Measurements from ENCODE around the gene DHRS4.
"Not testable (repeated sequence)": the region's sequence is repeated elsewhere in the genome, so short reads cannot be mapped to it uniquely, and the experiment has no call there.

Gene DHRS4

DNA sequence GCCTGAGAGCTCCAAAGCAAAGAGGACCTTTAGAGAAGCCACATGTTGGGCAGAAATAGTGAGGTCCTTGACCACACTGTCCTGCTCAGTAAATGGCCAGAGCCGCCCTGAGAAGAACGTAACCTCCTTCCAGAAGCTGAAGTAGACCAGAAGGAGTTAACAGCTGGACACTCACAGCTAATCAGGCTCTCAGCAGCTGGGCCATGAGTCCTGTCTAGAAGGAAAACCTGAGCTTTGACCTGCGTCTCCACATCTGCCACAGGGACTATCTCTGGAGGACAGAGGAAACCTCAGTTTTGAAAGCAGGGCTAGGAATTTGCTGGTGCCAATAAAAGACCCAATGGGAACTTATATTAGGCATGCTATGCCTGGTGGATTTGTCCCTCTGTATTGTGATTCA is 12.3 kb upstream of the DHRS4 start:
- no peak for DNase-seq (ENCODE audit: low read depth)

DNA sequence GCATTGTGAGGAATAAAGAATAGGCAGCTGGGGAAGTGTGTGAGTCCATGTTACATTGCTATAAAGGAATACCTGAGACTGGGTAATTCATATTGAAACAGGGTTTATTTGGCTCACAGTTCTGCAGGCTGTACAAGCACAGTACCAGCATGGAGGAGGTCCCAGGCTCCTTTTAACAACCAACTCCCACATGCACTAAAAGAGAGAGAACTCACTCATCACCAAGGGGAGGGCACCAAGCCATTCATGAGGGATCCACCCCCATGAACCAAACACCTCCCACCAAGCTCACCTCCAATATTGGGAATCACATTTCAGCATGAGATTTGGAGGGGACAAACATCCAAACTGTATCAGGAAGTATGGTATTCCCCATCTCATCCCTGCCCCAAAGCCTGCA is 11.9 kb upstream of the DHRS4 start:
- no peak for DNase-seq (ENCODE audit: low read depth)

DNA sequence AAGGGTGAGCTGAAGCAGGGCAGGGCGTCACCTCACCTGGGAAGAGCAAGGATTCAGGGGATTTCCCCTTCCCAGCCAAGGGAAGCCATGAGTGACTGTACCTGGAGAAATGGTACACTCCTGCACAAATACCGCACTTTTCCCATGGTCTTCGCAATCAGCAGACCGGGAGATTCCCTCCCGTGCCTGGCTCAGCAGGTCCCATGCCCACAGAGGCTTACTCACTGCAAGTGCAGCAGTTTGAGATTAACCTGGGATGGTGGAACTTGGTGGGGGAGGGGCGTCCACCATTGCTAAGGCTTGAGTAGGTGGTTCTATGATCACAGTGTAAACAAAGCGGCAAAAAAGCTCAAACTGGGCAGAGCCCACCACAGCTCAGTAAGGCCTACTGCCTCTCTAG is 11.0 kb upstream of the DHRS4 start:
- DNase-seq (ENCODE audit: low read depth), result no peak

DNA sequence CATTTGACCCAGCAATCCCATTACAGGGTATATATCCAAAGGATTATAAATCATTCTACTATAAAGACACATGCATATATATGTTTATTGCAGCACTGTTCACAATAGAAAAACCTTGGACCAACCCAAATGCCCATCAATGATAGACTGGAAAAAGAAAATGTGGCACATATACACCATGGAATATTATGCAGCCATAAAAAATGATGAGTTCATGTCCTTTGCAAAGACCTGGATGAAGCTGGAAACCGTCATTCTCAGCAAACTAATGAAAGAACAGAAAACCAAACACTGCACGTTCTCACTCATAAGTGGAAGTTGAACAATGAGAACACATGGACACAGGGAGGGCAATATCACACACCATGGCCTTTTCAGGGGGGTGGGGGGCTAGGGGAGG is 4.5 kb upstream of the DHRS4 start:
- DNase-seq (ENCODE audit: low read depth), result not testable (repeated sequence)

DNA sequence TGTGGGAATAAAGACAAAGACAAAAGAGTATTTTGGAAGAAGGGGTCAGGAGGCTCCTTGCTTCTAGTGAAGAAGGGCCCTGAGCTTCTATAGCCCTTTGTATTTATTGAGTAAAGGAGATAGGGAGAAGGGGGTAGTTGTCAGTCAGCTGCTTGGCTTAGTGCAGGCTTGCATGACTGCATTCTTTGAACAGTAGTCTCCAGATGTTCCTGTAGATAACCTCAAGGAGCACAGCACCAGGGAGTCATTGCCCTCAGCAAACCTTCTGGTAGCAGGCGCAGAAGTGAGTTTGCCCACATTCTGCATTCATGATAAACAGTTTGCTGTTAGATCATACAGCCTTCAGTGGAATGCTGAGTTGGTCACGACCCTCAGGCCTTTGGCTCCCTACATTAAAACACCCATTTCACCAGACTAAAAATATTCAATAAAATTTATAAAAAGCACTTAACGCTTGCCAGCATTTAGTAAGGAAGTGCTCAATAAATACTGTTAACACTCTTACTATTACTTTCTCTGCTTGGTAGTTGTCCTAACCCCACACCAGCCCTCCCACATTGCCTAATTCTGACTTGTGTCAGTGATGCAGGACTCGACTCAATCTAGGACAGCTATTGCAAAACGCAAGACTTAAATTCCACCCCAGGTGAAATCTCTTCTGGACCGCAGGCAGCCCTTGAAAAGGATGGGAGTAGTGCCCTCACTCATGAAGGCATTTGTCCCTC is 3.0 kb upstream of the DHRS4 start:
- DNase-seq (ENCODE audit: low read depth), result no peak

DNA sequence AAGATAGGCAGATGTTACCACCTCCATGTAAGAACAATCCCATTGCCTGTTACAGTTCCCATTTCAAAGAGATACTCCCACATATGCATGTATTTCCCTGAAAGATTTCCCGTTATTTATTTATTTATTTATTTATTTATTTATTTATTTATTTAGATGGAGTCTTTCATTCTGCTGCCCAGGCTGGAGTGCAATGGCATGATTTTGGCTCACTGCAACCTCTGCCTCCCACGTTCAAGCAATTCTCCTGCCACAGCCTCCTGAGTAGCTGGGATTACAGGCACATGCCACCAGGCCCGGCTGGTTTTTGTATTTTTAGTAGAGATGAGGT is 2.5 kb upstream of the DHRS4 start:
- DNase-seq (ENCODE audit: low read depth), result not testable (repeated sequence)

DNA sequence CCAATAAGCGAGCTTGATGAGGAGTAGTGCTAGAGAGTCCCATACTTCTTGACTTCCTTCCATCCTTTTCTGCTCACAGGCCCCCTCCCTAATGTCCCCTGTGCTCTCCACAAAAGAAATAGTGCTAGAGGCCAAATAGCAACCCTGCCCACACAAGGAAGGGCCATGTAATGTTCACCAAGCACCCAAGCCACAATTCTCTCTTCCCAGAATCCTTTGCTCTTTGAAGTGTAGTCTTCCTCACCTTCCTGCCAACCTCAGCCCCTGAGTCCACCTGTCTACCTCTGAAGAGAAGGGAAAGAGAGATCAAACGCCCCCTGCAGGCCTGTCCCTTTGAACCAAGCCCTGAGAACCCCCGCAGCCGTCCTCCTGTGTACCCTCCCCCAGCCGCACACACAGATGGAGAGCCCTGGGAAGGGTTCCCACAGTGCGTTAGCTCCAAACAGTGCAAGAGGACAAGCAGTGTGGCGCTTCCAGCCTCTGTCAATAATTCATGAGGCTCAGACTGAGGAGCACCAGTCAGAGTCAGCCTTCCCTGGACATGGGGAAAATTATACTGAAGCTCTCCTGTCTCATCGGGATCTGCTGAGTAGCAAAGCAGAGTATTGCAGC is 1.9 kb upstream of the DHRS4 start:
- DNase-seq (ENCODE audit: low read depth), result no peak

DNA sequence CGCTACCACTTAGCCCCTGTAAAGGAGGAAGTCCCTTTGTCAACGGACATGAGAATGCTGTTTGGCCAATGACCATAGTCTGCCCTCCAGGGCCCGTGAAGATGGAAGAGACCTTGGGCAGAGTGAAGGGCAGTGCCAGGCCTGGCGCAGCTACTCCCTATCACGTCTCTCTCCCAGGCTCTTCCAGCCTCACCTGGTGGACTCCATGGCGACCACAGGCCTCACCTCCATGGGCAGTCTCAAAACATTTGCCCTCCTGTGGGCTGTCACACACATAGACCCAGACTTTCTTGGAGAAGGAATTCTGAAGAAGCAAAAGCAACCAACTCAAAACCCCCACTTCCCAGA is 480 bp upstream of the DHRS4 start:
- not testable (repeated sequence) for DNase-seq (ENCODE audit: low read depth)

DNA sequence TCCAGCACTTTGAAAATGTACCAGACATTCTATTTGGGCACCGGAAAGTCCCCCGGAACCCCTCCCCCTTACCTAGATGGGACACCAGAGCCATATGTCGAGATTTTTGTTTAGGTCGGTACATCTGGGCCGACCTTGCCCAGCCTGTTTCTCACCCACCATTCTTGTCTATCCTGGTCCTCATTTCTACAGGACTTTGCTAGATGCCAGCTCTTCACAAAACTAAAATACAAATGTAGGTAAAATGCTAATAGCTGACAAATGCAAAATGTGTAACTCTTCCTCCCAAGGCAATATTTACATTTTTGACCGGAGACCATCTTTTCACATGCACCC is 677 bp downstream of the DHRS4 start:
- DNase-seq (ENCODE audit: low read depth), result not testable (repeated sequence)

DNA sequence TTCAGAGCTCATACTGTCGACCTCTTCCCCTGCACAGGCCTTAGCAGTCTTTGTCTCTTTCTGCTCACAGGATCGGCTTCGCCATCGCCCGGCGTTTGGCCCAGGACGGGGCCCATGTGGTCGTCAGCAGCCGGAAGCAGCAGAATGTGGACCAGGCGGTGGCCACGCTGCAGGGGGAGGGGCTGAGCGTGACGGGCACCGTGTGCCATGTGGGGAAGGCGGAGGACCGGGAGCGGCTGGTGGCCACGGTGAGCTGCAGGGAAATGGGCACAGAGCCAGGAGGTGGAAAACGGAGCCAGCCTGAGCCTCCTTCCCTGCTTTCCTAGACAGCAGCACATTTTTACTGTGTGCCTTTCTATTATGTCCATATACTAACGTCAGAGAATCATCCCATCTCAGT is 1.4 kb downstream of the DHRS4 start:
- not testable (repeated sequence) for DNase-seq (ENCODE audit: low read depth)

DNA sequence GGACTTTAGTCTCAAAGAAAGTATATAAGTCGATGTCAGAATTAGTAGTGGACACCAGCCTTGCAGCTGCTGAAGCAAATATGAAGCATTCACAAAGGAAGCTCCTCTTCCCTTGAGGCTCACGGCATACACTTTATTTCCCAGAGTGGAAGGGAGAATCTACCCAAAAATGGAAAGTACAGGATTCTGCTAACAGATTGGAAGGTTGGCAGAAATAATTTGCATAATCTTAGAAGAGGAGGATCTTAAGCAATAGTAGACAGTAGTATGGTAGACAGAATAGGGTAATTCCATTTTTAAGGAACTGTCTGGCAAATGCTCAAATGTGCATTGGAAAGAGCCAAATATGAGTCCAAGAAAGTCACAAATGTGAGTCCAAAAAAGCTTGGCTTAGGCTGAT is 2.2 kb downstream of the DHRS4 start:
- not testable (repeated sequence) for DNase-seq (ENCODE audit: low read depth)

DNA sequence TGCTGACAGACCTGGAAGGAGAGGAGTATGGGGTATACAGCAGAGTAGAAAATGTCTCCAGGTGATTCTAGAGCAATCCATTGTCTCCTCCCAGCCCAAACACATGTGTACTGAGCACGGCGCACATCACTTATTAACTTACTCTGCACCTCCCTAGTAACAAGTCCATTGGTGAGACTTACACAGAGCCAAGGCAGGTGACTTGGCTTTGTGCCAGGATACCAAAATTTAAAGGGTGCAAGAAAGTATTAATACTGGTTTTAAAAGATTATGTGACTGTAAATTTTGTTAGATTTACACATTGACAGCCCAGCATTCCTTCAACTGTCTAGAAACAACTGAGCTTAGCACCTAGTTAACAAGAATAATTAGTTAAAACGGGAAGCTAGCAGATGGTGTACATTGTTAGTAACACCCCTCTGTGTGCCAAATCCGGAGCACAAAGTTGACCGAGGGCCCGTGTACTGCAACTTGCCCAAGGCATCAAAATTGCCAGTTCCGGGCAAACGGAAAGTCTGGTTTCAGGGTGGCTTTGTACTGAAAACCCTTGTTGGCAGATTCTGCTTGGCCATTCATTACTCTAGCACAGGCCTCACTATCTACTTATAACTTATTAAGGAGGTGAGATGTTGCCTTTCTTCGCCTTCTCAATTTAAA is 4.5 kb downstream of the DHRS4 start:
- DNase-seq (ENCODE audit: low read depth), result not testable (repeated sequence)

DNA sequence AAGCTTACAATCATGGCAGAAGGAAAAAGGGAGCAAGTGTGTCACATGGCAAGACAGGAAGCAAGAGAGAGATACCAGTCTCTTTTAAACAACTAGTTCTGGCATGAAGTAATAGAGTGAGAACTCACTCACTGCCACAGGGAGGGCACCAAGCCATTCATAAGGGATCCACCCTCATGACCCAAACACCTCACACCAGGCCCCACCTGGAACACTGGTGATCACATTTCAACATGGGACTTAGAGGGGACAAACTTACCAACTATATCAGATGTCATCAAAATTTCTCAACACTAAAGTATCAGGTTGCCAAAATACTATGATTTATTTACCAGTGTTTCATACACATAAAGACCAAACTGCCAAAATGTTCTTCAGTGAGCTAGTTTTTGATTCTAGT is 7.3 kb downstream of the DHRS4 start:
- DNase-seq (ENCODE audit: low read depth), result not testable (repeated sequence)

DNA sequence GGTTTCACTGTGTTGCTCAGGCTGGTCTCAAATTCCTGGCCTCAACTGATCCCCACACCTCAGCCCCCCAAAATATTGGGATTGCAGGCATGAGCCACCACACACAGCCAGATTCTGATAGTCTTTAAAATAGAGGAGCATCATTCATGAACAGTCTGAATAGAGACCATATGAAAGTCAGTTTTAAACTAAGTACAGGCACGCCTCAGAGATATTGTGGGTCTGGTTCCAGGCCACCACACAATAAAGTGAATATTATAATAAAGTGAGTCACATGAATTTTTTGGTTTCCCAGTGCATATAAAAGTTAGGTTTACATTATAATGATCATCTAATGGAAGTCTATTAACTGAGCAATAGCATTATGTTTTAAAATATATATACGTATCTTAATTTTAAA is 8.1 kb downstream of the DHRS4 start:
- DNase-seq (ENCODE audit: low read depth), result not testable (repeated sequence)

DNA sequence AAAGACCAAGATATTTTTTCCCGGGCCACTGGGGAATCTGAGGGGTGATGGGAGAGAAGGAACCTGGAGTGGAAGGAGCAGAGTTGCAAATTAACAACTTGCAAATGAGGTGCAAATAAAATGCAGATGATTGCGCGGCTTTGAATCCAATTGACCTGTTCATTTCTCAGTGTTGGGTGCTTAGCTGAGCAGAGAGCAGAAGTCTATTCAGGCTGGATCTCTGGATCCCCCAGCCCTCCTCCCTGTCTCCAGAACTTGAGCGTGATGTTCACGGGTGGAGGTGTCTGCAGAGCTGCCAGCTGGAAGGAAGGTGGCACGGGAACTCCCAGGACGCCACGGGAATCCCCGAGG is 15.5 kb downstream of the DHRS4 start:
- DNase-seq (ENCODE audit: low read depth), result not testable (repeated sequence)

DNA sequence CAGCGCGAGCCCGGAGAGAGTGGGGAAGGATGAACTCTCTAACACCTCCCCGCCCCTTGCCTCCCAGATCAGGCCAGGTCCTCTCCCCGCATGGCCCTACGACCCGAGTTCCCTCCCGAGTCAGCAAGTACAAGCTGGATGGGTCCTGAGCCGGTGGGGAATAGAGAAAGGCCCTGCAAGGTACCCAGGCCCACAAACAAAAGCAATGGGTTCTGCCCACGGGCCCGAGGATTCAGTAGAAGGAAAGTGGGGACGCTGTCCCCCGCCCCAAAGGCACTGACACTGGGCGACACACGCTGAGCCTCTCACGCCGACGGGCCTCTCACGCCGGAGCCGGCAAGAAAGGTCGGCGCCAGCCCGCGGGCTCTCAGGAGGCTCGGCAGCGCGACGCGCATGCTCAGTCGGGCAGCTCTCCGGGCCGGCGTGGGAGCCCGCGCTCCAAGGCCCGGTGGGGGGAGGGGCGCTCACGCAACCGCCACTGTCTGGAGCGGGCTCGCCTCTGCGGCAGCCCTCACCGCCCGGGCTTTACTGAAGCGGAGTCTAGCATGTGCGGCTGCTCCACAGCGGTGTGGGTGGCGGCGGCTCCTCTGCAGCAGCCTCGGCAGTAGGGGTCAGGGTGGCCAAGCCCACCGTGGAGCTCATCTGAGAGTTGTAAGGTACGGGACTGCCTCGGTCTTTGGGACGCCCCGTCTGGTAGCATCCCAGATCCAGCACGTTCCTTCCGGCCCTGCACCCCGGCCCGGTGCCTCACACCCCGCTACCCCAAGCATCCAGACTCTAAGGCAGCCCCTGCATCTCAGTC is 16.1 kb downstream of the DHRS4 start:
- DNase-seq (ENCODE audit: low read depth), result peak; percentile 25

DNA sequence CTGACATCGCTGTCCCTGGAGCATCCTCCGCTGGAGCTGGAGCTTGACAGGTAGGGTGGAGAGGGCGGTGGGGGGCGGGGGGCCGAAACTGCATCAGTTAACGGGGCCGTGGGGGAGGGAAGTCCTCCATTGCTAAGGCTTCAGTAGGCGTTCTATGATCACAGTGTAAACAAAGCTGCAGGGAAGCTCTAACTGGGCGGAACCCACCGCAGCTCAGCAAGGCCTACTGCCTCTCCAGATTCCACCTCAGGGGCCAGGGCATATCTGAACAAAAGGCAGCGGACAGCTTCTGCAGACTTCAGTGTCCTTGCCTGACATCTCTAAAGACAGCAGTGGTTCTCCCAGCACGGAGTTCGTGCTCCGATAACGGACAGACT is 16.7 kb downstream of the DHRS4 start:
- not testable (repeated sequence) for DNase-seq (ENCODE audit: low read depth)

DNA sequence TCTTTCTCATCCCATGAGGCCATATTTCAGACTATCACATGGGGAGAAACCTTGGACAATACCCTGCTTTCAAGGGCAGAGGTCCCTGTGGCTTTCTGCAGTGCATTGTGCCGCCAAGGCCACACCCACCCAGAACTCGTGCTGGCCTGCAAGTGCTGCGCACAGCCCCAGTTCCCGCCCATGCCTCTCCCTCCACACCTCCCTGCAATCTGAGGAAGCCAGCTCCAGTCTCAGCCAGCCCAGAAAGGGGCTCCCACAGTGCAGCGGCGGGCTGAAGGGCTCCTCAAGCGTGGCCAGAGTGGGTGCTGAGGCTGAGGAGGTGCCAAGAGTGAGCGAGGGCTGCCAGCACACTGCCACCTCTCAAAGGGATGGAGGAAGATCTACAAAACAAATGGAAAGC is 19.6 kb downstream of the DHRS4 start:
- not testable (repeated sequence) for DNase-seq (ENCODE audit: low read depth)

DNA sequence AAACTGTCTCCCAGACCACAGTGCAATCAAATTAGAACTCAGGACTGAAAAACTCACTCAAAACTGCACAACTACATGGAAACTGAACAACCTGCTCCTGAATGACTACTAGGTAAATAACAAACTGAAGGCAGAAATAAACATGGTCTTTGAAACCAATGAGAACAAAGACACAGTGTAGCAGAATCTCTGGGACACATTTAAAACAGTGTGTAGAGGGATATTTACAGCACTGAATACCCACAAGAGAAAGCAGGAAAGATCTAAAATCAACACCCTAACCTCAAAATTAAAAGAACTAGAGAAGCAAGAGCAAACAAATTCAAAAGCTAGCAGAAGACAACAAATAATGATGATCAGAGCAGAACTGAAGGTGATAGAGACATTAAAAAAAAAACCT is 20.5 kb downstream of the DHRS4 start:
- DNase-seq (ENCODE audit: low read depth), result not testable (repeated sequence)

DNA sequence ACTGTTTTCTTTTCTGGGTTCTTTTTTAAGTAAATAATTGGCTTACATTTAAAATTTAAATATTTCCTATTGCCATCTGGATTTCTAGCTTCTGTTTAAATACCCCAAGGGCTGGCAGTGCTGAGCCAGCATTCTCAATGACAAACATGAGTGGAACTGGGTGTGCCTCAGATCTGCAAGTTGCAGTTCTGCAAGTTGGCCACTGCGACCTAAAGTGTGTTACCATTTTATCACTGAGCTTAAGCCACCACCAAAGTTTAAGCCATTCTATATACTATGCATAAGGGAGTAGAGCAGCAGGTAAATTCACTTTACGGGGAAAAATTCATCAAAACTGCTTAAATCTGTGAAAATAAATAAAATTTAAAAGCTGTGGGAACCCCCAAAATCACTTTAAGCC is 23.6 kb downstream of the DHRS4 start:
- not testable (repeated sequence) for DNase-seq (ENCODE audit: low read depth)

DNA sequence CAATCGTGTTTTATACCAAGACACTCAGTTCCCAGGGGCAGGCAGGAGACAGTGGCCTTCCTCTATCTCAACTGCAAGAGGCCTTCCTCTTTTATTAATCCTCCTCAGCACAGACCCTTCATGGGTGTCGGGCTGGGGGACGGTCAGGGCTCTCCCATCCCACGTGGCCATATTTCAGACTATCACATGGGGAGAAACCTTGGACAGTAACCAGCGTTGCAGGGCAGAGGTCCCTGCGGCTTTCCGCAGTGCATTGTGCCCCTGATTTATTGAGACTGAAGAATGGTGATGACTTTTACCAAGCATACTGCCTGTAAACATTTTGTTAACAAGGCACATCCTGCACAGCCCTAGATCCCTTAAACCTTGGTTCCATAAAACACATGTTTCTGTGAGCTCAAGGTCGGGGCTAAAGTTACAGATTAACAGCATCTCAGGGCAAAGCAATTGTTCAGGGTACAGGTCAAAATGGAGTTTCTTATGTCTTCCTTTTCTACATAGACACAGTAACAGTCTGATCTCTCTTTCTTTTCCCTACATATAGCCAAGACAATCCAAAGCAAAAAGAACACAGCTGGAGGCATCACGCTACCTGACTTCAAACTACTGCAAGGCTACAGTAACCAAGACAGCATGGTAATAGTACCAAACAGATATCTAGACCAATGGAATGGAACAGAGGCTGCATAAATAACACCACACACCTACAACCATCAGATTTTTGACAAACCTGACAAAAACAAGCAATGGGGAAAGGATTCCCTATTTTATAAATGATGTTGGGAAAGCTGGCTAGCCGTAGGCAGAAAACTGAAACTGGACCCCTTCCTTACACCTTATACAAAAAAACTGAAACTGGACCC is 28.6 kb downstream of the DHRS4 start:
- DNase-seq (ENCODE audit: low read depth), result not testable (repeated sequence)

Data from activated gamma-delta T cell treated with anti-CD3 and anti-CD28 coated beads, Interleukin-2, amount 50 U/mL, for 16 hours (primary cell).